NT2/D1 (cell line): ENCODE results near the gene CORO1A.
"Not testable (repeated sequence)": the region's sequence is repeated elsewhere in the genome, so short reads cannot be mapped to it uniquely, and the experiment has no call there.

Source experiments
- SUZ12 ChIP-seq: IDR thresholded peaks from 2 replicates; pipeline ENCODE4 v1.6.1; 2011; ENCODE audit not compliant: insufficient read length, insufficient read depth; ENCODE audit errors: extremely low read depth
- YY1 ChIP-seq: IDR thresholded peaks from 2 replicates; pipeline ENCODE4 v1.6.1; 2011; ENCODE audit not compliant: insufficient read length, insufficient read depth
- ZNF274 ChIP-seq: IDR thresholded peaks from 2 replicates; pipeline ENCODE4 v1.6.1; 2011; ENCODE audit warnings: mild to moderate bottlenecking, low read depth, low read length

DNA sequence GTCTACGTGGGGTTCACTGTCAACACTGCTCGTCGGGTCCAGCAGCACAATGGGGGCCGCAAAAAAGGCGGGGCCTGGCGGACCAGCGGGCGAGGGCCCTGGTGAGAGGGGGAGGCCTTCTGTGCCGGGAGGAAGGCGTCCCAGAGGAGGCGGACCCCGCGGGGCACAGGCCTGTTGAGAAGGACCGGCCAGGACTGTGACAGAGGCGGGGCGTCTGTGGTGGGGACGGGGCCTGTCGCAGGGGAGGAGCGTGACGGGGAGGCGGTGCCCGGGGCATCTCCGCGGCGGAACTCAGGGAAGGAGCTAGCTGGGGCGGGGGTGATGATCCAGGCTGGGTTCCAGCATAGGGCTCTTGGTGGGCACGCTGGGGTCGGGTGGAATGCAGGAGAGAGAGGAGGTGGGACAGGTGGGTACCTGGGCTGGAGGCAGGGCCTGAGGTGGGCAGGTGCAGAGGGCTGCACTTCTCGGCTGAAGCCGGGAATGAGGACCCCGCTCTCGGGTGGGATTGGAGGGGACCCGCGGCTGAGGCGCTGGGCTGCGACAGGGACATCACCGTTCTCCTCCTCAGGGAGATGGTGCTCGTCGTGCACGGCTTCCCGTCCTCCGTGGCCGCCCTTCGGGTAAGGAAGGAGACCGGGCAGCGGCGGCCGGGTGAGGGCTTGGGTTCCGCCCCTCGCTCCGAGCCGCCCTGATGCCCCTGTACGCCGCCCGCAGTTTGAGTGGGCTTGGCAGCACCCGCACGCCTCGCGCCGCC, 10.9 kb downstream of the CORO1A start:
- TF ChIP-seq YY1, ZNF274, SUZ12: not testable (repeated sequence)
